Activated CD4-positive, alpha-beta T cell treated with anti-CD3 and anti-CD28 coated beads for 4 hours (primary cell): Measurements from ENCODE around the gene HIRA.
"Not testable (repeated sequence)": the region's sequence is repeated elsewhere in the genome, so short reads cannot be mapped to it uniquely, and the experiment has no call there.

Source experiments
- DNase-seq, 2 donors: peaks; one replicate each; pipeline ENCODE4 v3.0.0-alpha.2; 2020

The HIRA gene

DNA sequence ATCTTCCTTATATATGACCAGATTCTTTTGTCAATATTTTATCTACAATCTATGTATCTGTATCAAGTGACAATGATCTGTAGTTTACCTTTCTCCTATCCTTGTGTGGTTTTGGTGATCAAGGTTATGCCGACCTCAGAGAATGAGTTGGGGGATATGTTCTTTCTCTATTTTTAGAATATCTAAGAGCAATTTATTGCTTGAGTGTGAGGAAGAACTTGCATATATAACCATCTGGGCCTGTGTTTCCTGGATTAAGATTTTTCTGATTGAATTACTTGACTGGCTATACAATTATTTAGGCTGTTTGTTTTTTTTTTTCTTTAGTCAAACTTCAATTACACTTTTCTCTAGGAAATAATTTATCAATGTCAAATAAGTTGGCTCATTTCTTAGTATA lies 30.0 kb upstream of the HIRA start:
- no peak for DNase-seq

- no peak for DNase-seq
Measured at GRCh38 chr22:19460036-19460435, 28.5 kb upstream of the HIRA start.

GRCh38 chr22:19457828-19458428 lies 26.4 kb upstream of the HIRA start:
- DNase-seq, result no peak

DNA sequence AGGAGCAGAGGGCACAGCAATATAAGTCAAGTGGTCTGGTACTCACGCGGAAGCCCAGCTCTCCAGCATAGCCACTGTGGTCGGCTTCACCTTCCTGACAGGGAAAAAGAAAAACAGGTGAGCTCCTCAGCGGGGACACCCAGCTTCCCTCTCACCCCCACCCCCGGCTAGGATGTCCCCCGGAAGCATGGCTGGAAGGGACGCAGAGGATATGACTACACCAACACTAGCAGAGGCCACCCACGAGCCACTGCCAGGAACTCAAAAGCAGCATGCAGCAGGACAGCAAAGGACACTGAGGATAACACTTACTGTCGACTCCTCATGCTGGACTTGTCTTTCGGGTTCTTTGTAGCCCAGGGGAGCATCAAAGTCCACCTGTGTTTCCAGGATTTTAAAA lies 25.0 kb upstream of the HIRA start:
- DNase-seq, result no peak

GRCh38 chr22:19455585-19456370 lies 24.2 kb upstream of the HIRA start:
- no peak for DNase-seq

- DNase-seq, result no peak
Measured at GRCh38 chr22:19455033-19455432, 23.5 kb upstream of the HIRA start.

GRCh38 chr22:19454156-19454555 lies 22.6 kb upstream of the HIRA start:
- no peak for DNase-seq

DNA sequence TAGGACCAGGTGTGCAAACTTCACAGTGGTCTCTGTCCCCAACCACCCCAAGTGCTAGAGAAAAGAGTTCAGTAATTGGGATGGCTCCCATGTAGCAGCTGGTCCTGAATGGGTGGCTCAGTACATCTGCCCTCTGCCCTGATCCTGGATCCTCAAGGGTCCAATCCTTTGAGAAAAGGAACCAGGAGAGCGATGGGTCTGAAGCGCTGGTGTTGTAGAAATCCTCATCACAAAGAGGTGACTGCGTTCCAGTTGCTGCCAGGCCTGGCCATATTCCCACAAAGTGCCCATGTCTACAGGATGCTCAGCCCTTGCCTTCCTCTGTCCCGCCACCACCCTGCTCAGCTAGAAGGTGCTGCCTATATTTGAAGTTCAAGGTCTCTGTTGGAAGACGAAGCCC lies 22.2 kb upstream of the HIRA start:
- no peak for DNase-seq

DNA sequence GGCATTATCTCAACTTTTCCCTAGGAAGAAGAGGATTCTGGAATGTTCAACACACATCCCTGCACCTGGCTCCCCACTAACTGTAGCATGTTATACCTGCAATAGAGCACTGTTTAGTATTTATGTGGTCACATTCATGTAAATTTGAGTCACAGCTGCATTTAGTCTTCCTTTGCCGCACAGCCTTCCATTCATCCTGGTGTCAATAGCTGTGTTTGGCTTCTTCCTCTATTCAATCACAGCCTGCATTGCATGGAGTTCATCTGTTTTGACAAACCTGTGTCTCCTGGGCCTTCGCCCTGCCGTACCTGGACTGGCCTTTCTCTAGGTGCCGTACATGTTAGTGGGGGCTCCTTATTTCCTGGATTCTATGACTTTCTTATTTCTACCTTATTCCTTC lies 20.0 kb upstream of the HIRA start:
- no peak for DNase-seq

GRCh38 chr22:19450363-19451175 lies 19.0 kb upstream of the HIRA start:
- no peak for DNase-seq

DNA sequence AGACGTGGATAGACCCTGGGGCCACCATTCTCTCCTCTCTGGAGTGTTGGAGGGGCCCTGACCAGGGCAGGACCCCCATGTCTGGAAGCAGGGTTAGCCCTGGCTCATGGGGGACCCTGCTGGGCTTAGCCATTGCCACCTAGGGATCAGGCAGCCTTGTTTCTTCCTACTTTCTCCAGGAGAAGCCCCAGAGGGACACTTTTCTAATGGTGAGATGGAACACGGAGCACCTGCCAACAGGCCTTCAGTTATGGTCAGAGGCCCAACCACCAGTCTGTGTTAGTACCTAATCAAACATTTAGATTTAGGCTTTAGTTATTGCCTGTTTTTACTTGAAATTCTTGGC lies 17.9 kb upstream of the HIRA start:
- DNase-seq, result no peak

- DNase-seq, result no peak
Measured at GRCh38 chr22:19448739-19449421, 17.3 kb upstream of the HIRA start.

- DNase-seq, result no peak
Measured at GRCh38 chr22:19448076-19448607, 16.6 kb upstream of the HIRA start.

DNA sequence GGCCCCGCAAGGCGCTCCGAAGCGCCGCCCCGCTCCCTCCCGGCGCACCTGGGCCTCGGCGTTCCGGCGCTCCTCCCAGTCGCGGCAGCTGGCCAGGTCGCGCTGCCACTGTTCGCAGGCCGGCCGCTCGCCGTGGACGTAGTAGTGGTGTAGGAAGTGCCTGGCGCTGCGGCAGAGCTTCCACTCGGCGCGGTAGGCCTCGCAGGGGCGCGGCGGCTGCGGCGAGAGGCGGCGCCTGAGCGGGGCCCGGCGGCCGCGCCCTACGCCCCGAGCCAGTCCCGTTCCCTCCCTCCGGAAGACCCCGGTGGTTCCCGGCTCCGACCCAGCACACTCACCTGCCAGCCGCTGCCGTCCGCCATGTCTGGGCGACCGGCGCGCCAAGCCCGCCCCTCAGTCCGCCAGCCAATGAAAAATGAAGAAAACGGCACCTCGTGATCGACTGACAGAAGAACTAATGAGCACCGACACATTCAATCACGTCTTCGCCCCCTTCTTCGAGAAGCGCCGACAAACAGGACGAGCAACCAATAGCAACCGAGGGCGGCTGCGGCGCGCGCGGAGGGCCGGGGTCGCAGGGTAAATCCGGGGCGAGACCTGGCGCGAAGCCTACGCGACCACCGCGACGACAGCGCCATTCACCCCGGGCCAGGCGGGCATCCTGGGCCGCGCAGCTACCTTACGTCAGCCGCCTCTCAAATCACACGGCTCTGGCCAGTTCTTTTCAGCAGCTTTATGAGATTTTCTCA lies 16.0 kb upstream of the HIRA start, which contains the start of gene C22orf39:
Gene C22orf39 (minus strand): TSS at position 382 of the 746 bp plus-strand sequence. CDS start 23 bp downstream, at position 359.
- peak; percentile 81 to 85 for DNase-seq

DNA sequence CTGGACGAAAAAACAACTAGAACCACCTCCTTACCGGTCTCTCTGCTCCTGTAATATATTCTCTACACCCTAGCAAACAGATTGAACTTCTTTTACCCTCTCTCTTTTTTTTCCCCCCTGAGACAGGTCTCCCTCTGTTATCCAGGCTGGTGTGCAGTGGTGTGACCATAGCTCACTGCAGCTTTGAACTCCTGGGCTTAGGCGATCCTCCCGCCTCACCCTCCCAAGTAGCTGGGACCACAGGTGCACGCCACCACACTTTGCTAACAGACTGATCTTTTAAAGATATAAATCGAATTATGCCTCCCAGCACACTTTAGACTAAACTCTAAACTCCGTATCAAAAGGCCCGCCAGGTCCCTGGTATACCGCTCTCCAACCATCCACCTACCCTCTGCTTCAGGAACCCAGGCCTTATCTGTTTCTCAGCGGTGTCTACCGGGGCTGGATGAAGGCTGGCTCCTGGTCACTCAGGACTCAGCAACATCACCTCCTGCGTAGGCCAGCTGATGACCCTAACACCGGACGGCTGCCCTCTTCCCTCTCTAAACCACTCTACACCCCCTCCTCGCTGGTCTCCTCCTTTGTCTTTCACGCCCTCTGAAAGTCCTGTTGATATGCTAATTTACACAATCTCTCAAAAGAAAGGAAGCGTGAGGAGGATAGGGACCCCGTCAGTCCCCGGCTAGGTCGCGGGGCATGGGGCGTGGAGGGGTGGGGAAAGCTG lies 15.2 kb upstream of the HIRA start:
- DNase-seq, result no peak

DNA sequence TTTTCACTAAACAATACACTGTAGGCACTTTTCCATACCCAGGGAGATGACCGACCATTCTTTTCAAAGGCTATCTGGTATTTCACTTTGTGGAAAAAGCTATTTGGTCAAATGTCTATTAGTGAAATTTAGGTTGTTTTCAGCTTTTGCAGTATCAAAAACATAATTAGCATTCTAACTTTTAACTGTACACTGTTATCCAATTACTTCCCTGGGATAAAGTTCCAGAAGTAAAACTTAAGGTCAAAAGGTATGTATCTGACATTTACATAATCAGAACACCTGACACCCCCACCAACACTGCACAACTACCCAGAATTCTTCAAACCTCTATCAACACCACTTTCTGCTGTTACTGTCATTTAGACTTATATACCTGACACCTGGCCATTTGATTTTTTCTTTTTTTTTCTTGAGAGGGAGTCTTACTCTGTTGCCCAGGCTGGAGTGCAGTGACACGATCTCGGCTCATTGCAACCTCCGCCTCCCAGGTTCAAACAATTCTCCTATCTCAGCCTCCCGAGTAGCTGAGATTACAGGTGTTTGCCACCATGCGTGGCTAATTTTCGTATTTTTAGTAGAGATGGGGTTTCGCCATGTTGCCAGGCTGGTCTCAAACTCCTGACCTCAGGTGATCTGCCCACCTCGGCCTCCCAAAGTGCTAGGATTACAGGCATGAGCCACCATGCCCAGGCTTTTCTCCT lies 13.9 kb upstream of the HIRA start:
- not testable (repeated sequence) for DNase-seq

GRCh38 chr22:19443544-19444211 lies 12.1 kb upstream of the HIRA start:
- DNase-seq, result no peak

DNA sequence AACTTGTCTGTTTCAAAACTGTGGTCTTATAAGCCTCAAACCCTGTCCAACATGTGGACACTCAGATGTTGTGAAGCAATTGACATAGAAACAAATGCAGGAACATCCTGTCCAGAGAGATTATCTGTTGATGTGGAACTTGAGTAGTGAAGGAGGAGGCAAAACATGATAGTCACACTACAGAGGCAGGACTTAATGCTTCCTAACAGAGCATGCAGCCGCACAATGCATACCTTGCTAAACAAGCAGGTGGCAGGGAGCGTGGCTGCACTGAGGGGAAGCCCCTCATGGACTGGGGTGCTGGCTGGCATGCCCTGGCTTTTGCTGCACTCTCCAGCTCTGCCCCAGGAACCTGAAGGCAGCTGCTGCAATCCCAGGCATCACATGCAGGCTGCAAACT lies 10.6 kb upstream of the HIRA start:
- no peak for DNase-seq

- no peak for DNase-seq
Measured at GRCh38 chr22:19440411-19441195, 9.1 kb upstream of the HIRA start.
